Endometrial microvascular endothelial cells (primary cell): Measurements from ENCODE around the gene AWAT1. TPM values are rescaled to one million over a fixed set of nuclear protein-coding genes. Genes with fewer than 3 reads are reported as not detected.
"Not testable (repeated sequence)": the region's sequence is repeated elsewhere in the genome, so short reads cannot be mapped to it uniquely, and the experiment has no call there.

Experiments used
- in situ Hi-C: cut with HindIII; loops from 2 replicates; pipeline ENCODE4 v1.10.0; 2017; ENCODE audit warnings: low sequenced_read_pairs, low pct_unique_long_range_greater_than_20kb; ENCODE audit errors: inconsistent ontology term
- total RNA-seq: library from RNA; depleted of rRNA; stranded (reverse); fragments of >200 nt; gene quantifications from one replicate; pipeline ENCODE4 v1.2.3, GENCODE V29; 2015; ENCODE audit errors: inconsistent ontology term

The AWAT1 gene
- not detected for total RNA-seq

DNA sequence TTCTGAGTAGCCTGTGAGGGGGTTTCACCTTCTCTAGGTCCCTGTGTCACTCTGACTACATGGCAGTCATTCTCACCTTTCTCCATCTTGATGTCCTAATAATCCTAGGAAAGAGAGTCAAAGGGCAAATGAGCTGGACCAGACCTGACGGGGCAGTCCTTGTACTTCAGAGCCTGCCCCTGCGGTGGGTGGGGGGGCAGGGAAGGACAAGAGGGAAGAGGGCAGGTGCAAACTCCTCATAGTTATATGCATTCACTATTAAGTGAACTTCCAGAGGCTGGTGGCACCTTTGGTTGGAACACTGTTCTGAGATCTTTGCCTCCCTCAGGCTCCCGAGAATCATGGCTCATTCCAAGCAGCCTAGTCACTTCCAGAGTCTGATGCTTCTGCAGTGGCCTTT, at the start of gene AWAT1:
Gene AWAT1, plus strand, starts transcription at position 301 of the 400 bp plus-strand sequence. Its CDS starts 41 bp downstream, at position 342.
- in situ Hi-C loops = no loop called here

DNA sequence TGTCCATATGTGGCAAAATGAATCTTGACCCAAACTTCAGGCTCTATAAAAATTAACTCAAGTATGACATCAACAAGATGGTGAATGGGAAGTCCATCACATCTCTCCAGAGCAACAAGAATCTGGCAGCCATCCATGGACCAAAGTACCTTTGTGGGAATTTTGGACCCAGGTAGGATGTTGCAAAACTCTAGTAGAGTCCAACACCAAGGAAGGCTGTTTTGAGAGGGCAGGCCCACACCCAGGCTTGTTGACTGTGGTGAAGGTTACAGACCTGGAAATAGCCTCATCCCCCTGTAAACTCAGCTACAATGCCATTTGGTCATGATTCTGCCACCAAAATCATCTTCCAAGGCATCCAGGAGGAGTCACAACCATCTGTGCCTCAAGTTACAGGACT, 44.2 kb upstream of the AWAT1 start:
- in situ Hi-C loops = no loop called here

DNA sequence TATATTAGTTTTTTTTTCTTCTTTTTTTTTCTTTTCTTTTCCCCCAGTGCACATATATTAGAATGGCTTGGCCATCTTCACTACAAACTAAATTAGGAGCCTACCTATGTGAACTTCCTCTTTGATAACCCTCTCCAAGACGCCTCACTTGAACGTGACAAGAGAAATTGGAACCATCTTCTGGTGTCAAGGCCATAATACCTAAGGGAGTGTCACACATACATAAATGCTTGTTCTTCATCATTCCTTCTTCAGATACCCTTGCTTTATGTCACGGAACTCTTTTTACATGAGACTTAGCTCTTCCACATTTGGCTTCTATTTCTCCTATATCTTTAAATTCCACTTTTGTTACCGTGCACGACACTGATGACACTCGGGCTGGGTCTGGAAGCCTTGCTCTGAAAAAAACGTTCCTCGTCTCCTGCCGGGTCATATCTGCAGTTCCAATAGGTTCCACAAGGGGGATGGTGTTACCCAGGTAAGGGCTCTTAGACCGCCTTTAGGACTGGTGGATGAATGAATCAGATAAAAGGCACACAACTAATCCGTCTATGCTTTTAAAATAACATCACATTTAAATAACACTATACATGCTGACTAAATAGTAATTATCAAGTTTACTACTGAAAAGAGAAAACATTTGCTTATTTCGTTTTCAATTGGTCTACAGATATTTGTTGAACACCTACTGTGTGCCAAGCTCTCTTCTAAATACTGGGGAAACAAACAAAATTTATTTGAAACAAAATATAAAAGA, 37.3 kb upstream of the AWAT1 start:
- in situ Hi-C loops = no loop called here

GRCh38 chrX:70201732-70202131, 32.7 kb upstream of the AWAT1 start:
- in situ Hi-C loops = no loop called here

DNA sequence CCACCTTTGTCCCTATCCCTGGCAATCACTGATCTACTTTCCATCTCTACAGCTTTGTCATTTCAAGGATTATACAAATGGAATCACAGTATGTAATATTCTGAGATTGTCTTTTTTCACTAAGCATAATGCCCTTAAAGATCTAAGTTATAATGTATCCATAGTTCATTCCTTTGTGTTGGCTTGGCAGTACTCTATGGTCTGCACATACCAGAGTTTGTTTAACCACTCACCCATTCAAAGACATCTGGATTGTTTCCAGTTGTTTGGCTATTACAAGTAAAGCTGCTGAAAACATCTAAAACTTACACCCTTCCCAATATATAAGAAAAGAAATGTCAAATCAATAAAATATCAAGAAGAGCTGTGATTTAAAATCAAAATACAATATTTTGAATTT, 26.0 kb upstream of the AWAT1 start:
- in situ Hi-C loops = no loop called here

GRCh38 chrX:70209570-70209969, 24.9 kb upstream of the AWAT1 start:
- in situ Hi-C loops = not testable (repeated sequence)

DNA sequence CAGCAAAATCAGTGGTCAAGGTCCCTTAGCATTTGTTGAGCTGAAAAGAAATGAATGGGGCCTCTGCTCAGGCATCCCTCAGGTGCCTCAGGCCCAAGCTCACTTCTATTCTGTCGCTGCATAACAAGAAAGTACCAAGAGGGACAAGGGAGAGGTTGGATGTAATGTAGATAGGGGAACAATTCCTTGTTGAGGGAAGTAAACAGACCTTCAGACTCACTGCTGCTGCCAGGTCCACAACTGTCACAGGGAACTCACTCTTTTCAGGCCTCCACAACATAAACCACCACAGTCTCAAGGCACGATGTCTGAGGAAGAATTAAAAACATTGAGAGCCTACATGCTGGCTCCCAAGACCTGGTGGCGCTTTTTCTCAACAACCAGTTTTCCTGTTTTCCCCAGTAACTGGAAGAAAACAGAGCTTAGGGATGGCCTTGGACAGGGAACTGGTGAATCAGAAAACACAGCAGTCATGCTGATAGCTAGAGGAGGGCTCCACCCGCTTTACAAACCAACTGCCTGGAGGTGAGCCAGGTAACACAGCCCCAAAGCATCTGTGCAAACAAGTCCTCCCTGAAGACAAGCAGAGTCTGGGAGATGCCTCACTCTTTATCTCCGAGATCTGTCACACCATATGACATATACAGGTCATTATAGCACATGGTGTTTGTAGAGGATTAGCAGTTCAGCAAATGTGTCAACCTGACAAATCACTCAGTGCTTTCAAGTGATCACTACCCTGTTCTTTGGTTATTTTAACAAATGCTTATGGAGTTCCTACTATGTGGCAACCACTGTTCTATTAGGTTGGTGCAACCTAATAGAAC, 14.3 kb upstream of the AWAT1 start:
- in situ Hi-C loops = no loop called here

DNA sequence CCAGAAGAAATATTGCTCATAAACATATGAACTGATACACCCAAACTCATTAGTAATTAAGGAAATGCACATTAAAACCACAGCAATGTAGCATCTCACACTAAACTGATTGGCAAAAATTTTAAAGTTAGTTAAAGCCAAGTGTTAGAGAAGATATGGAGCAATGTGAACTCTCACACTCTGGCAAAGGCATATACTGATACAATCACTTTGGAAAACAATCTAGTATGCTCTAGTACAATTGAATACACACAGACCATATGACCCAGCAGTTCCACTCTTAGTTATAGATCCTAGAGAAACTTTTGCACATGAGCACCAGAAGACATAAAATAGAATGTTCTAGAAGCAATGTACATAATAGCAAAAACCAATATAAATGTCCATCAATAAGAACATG, 8.4 kb upstream of the AWAT1 start:
- in situ Hi-C loops = no loop called here

DNA sequence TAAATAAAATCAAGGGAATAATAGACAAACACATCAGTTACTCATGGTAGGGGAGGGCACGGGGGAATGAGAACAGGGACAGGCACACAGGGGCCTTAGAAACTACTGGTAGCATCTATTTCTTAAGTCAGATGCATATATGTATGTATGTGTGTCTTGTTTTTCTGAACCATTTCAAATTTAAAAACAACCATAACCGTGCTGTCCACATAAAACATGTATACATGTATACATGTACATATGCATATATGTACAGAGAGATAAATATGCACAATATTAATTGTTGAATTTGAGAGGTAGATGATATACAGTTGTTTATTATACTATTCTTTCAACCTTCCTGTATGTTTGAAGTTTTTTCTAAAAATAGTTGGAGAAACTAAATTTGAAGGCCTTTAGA, 7.8 kb upstream of the AWAT1 start:
- in situ Hi-C loops = no loop called here

GRCh38 chrX:70231666-70232065, 2.8 kb upstream of the AWAT1 start:
- in situ Hi-C loops = no loop called here

DNA sequence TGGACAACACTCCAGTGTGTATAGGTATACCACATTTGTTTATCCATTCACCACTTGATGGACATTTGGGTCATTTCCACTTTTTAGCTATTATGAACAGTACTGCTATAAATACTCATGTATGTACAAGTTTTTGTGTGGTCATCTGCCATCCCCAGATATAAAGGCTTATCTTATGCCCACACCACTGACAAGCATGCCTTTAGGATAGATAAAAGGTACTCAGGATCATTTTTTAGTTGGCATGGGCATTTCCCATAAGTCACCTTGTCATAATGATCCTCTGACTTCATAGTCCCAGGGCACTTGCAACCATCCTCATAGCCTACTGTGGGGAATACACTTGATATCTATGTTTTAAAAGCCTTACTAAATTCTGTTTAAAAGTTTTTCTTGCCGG, 6.3 kb downstream of the AWAT1 start:
- in situ Hi-C loops = no loop called here

- in situ Hi-C loops = no loop called here
Measured at GRCh38 chrX:70241501-70241900, 7.0 kb downstream of the AWAT1 start.

GRCh38 chrX:70243601-70244000, 9.1 kb downstream of the AWAT1 start:
- in situ Hi-C loops = not testable (repeated sequence)

- in situ Hi-C loops = no loop called here
Measured at GRCh38 chrX:70244881-70245280, 10.4 kb downstream of the AWAT1 start.

GRCh38 chrX:70247252-70247651, 12.8 kb downstream of the AWAT1 start:
- in situ Hi-C loops = no loop called here

GRCh38 chrX:70252491-70252890, 18.0 kb downstream of the AWAT1 start:
- in situ Hi-C loops = no loop called here

- in situ Hi-C loops = no loop called here
Measured at GRCh38 chrX:70253377-70254062, 19.1 kb downstream of the AWAT1 start.

- in situ Hi-C loops = no loop called here
Measured at GRCh38 chrX:70254063-70254400, 19.6 kb downstream of the AWAT1 start.

DNA sequence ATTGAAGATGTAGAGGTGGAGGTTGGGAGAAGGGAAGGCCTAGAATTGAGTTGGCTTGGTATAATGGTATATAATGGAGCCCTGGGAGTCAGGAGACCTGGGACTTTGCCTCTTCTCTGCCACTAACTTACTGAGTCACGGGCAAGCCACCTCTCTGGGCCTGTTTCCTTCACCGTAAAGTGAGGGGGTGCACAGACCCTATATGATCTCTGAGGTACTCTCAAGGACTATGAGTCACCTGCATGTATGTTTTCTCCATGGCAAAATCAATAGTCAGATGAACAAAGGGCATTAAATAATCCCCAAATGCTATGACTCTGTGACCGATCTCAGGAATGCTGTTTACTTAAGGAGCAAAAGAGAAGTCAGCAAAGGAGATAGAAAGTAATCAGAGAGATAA, 20.5 kb downstream of the AWAT1 start:
- in situ Hi-C loops = no loop called here

GRCh38 chrX:70255452-70255851, 21.0 kb downstream of the AWAT1 start:
- in situ Hi-C loops = no loop called here
